ENCODE measurements around the gene CYP4F3.
"Not testable (repeated sequence)": the region's sequence is repeated elsewhere in the genome, so short reads cannot be mapped to it uniquely, and the experiment has no call there.

CYP4F3 gene

GRCh38 chr19:15640294-15640903, at the start of gene CYP4F3:
Gene CYP4F3, plus strand, starts transcription at chr19:15640897. Its CDS starts 519 bp downstream, at chr19:15641416.
- DNase-seq, result no peak

DNA sequence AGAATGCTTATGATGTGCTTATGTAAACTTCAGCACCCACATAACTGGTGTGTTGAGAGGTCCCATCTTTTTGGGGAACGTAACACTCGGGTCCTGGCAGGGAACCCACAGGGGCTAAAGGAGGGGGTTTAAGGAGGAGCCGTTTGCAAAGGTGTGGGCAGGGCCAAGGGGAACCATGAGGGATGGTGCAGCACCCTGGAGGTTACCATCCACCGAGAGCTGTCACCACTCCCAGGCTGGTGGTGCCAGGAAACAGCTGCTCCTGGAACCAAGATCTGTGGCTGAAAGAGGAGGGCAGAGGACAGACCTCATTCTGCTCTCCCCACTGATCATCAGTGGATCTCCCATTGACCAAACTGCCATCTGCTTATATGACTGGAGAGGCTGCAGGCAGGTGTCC, 48.9 kb upstream of the CYP4F3 start:
- no peak for DNase-seq

DNA sequence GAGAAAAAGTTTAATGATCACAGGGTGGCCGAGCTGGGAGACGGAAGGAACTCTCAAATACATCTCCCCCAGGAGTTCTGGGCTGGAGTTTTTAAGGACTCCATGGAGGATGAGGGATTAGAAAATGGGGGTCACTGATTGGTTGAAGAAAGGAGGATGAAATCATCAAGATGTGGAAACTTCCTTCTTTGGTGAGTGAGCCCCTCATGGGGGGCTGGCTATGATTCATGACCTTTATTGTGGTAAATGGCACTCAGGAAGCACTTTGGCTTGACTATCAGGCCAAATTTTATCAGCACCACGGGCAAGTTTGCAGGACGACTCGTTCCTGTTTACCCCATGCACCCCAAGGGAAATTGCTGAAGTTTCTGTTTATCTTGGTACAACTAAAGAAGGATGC, 48.2 kb upstream of the CYP4F3 start:
- not testable (repeated sequence) for DNase-seq

DNA sequence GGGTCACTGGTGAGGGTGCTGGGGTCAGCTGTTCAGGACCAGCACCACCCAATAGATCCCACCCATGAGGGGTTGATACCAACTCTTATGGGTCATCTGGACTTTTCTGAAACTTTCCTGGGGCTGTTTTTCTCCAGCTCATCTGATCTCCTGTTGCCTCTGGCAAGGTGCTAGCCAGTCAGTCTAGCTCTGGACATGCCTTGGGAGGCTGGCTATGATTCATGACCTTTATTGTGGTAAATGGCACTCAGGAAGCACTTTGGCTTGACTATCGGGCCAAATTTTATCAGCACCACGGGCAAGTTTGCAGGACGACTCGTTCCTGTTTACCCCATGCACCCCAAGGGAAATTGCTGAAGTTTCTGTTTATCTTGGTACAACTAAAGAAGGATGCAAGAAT, 46.9 kb upstream of the CYP4F3 start:
- DNase-seq, result not testable (repeated sequence)

DNA sequence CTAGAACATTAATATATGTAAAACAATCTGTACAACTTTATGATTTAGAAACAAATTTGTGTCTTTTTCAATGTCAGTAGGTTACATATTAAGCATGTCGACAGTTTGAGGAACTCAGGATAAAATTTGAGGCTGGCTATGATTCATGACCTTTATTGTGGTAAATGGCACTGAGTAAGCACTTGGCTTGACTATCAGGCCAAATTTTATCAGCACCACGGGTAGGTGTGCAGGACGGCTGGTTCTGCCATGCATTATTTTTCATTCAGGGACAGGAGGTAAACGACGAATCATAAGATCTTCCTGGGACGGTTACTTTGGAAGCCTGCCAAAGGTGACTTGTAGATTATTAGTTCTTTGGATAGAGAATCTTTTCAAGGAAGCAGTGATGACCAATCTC, 45.6 kb upstream of the CYP4F3 start:
- no peak for DNase-seq

GRCh38 chr19:15607978-15608925, 32.4 kb upstream of the CYP4F3 start:
- not testable (repeated sequence) for DNase-seq

- DNase-seq, result no peak
These were observed 31.4 kb upstream of the CYP4F3 start for GRCh38 chr19:15609261-15609660.

- no peak for DNase-seq
These were observed 28.4 kb upstream of the CYP4F3 start for GRCh38 chr19:15612342-15612741.

DNA sequence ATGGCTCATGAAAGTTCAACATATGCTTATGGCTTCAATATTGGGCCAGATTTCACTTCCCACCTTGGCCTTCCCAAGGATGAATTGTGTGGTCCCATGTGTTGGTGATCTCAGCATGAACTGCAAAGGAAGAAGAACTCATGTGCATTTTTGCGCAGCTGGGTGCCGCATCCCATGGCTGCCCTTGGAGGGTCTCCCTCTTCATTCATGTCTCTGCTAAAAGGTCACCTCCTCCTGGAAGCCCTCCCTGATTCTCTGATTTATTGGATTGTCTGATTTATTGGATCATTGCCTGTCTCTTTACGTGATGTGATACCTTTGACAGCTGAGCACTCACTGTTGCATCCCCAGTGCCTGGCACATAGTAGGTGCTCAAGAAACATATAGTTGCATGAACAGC, 27.4 kb upstream of the CYP4F3 start:
- no peak for DNase-seq

DNA sequence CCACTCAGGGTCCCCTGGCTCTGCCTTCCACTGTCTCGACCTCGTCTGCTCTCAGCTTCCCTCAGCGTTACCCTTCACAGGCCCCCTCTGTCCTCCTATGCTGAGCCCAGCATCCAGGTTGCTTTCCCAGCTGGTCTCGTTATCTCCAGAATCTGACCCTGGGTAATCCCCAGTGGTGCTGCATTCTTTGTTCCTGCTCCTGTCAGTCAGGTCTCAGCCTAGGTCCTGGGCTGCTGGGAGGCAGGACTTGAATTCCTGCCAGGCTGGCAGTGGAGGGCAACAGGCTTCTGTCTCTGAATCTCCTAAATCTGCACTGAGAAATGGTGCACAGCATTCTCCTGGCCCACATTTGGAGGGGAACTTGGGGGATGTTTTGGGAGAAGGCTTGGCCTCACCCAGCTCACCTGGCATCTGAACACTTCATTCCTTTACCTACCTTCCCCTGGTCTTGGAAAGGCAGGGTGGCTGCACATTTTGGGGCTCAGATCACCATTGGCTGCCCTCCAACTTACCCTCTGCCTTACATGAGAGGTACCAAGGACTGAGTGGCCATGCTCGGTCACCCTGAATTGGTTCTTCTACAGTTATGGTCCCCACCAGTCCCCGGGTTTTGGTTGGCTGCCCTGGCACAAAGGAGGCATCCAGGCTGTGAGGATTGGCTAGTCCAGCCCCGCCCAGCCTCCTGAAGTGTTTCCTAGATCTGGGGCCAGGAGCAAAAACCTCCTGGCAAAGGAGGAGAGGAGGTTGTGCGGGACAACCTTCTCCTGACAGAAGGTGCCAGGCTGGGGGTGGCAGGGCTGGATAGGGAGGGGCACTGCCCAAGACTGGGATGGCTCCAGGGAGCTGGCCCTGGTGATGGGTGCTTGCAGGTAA, 26.0 kb upstream of the CYP4F3 start, which contains the start of gene CYP4F8:
Gene CYP4F8 (plus strand): TSS at position 712 of the 873 bp plus-strand sequence. CDS start 399 bp downstream, outside the sequence.
- DNase-seq, result no peak

- DNase-seq, result no peak
These were observed 25.2 kb upstream of the CYP4F3 start for GRCh38 chr19:15615526-15615925.

GRCh38 chr19:15616183-15616582, 24.5 kb upstream of the CYP4F3 start:
- DNase-seq, result no peak

DNA sequence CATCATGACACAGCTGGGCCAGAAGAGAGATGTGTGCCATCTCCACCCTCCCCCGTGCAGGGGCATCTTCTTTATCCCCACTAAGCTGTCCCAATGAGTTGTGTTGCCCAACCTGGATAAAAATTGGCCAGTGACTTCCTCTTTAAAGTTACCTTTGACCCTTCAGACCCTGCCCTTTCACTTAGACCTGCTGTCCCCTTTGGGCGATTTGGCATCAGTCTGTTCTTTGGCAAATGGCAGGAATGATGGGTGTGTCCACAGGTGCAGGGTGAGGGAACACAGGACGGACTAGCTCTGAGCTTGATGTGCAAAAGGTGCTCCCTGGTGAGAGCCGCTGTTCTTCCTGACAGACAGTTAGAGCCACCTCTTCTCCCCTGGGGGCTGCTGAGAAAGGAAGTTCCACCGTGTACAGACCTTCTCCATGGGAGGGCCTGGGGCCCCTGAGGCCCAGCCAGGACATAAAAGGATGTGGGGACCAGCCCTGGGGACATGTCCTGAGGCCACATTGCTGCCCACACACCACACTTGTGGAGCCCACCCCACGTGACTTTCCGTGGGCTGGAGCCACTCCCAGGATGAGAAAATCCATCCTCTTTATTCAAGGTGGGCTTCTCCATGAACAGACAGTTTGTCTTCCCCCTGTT, 23.9 kb upstream of the CYP4F3 start:
- DNase-seq, result no peak

GRCh38 chr19:15618321-15618720, 22.4 kb upstream of the CYP4F3 start:
- no peak for DNase-seq

DNA sequence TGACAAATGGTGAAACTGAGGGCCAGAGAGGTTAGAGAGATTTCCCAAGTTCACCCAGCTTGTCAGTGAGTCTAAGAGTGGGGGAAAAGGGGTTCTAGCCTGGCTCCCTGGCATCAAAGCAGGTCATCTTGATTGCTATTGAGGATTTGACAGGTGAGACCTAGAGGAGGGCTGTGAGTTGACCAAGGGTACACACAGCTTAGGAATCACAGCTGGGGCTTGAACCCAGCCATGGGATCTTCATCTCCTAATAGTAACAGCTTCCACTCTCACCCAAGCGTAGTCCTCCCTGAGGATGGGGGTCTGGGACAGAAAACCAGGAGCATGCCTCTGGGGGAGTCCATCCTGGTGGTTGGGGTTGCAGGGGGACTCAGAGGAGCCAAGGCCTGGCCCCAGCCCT, 18.9 kb upstream of the CYP4F3 start:
- no peak for DNase-seq

DNA sequence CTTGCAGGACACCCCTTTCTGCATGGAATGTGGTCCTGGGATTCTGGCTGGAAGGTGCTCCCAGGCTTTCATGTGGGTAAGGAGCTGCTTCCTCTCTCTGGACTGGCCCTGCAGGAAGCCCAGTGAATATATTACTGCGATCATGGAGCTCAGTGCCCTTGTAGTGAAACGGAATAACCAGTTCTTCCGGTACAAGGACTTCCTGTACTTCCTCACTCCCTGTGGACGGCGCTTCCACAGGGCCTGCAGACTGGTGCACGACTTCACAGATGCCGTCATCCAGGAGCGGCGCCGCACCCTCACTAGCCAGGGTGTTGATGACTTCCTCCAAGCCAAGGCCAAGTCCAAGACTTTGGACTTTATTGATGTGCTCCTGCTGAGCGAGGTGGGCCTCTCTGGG, 17.7 kb upstream of the CYP4F3 start:
- DNase-seq, result no peak

DNA sequence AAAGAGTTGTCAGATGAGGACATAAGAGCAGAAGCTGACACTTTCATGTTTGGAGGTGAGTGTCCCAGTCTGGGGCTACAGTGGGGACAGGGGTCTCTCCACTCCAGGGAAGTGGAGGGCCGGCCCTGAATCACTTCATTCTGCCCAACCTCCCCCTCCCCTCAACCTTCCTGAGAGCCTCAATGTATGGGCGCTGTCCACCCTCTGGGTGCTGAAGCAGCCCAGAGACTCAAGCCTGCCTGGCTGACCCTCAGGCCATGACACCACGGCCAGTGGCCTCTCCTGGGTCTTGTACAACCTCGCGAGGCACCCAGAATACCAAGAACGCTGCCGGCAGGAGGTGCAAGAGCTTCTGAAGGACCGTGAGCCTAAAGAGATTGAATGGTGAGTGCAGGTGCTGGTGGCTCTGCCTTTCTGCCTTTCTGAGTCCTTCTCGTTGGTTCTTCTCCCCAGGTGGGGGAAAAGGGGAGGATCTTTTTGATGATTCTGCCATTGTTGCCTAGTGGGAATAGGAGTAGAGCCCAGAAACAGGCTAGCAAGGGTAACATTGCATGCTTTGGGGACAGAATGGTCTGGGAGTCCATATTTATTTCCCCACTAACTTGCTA, 16.9 kb upstream of the CYP4F3 start:
- DNase-seq, result no peak

GRCh38 chr19:15628236-15629002, 12.3 kb upstream of the CYP4F3 start:
- no peak for DNase-seq

DNA sequence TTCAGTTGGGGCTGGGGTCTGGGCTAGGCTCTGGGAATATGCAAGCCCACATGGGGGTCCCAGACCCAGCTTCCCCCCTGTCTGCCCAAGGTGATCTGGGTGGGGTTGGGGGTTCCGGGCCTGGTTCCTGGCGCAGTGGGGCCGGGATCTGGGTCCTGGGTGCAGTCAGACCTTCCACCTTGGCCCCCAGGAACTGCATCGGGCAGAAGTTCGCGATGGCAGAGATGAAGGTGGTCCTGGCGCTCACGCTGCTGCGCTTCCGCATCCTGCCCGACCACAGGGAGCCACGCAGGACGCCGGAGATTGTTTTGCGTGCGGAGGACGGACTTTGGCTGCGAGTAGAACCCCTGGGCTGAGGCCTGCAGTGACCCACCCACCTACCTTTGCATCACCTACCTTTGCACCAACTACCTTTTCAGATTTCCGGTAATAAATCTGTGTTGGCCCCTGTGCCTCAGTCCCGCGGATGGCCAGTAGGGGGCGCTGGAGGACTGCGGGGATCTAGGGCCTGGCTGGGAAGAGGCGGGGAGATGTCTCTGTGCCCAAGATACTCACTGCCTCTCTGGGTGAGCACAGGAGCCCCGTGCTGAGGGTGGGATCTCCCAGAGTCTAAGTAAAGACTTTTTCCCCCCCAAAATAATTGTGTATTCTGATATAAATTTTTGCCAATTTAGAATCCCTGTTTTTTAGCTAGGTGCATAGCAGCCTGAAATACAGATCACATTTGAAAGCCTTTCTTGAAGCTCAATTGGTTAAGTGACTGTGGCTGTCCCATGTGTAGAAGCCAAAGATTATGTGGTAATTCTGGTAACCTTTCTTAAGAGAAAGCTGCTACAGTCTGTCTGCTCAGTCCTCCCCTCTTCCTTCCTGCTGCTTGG, 11.5 kb upstream of the CYP4F3 start:
- peak; percentile 10 for DNase-seq

DNA sequence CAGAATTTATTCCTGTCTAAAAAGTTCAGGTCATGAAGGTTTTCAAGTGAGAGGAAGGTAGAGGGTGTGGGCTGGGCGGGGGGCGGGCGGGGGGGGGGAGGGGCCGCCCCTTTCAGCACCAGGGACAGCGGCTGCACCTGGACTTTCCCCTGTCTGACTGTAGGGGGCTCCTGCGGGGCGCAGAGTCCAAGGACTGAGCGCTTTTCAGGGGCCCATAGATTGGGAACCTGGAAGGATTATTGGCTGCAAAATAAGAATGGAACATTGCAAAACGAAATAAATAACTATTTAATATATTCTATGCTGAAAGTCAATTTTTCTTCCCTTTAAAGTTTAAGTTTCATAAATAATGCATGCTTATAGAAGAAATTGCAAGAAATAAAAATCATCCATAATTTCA, 8.9 kb upstream of the CYP4F3 start:
- DNase-seq, result no peak

Data from NCI-H748 treated with DMSO at 0.1 percent for 48 hours (cell line).